CD4-positive, CD25-positive, alpha-beta regulatory T cell (primary cell): ENCODE measurements around the gene VRK3. TPM values are rescaled to one million over a fixed set of nuclear protein-coding genes. Genes with fewer than 3 reads are reported as not detected.
"Not testable (repeated sequence)": the region's sequence is repeated elsewhere in the genome, so short reads cannot be mapped to it uniquely, and the experiment has no call there.

Source experiments
- ATAC-seq, 2 donors: fragments of 150-1000 bp; cut with Tn5 transposase; one replicate each; pipeline ENCODE4 v1.10.0; 2021; ENCODE audit warnings: low read depth in 2 of 2, moderate number of reproducible peaks in 2 of 2, moderate library complexity in 1 of 2
- DNase-seq, 3 donors: peaks; one replicate each; pipeline versions ENCODE4 v3.0.0 to v3.0.0-alpha.2; 2012 to 2022; ENCODE audit warnings: mixed read lengths in 1 of 3
- H3K27ac ChIP-seq: one replicate; pipeline ENCODE4 v1.7.0; 2013; ENCODE audit warnings: mild to moderate bottlenecking, low read length; ENCODE audit not compliant: insufficient read depth, poor library complexity, severe bottlenecking
- H3K27me3 ChIP-seq: one replicate; pipeline ENCODE4 v1.7.0; 2013; ENCODE audit warnings: low read length; ENCODE audit not compliant: control insufficient read depth, insufficient read depth
- H3K36me3 ChIP-seq: one replicate; pipeline ENCODE4 v1.7.0; 2013; ENCODE audit warnings: mild to moderate bottlenecking, low read length, moderate library complexity; ENCODE audit not compliant: control insufficient read depth, insufficient read depth
- H3K4me1 ChIP-seq: 2 replicates; pipeline ENCODE4 v1.7.0; 2013; ENCODE audit warnings: mild to moderate bottlenecking, low read length; ENCODE audit not compliant: insufficient read depth, control insufficient read depth, poor library complexity, severe bottlenecking
- H3K4me3 ChIP-seq: one replicate; pipeline ENCODE4 v1.7.0; 2013; ENCODE audit warnings: low read depth, mild to moderate bottlenecking, low read length, moderate library complexity
- H3K9me3 ChIP-seq, 2 experiments: 1 replicate in 1 of 2; 2 replicates in 1 of 2; pipeline ENCODE4 v1.7.0; 2013; ENCODE audit warnings: low read length in 2 of 2, mild to moderate bottlenecking in 1 of 2, moderate library complexity in 1 of 2; ENCODE audit not compliant: control insufficient read depth in 2 of 2
- H3K27ac Mint-ChIP-seq, 3 donors: one replicate each; pipeline ENCODE4 v1.8.0; 2020 to 2022; ENCODE audit warnings: mild to moderate bottlenecking in 3 of 3, mixed read lengths in 3 of 3, moderate library complexity in 2 of 3
- H3K27me3 Mint-ChIP-seq: one replicate; pipeline ENCODE4 v1.8.0; 2022; ENCODE audit warnings: mild to moderate bottlenecking, mixed read lengths
- H3K36me3 Mint-ChIP-seq: one replicate; pipeline ENCODE4 v1.8.0; 2020; ENCODE audit warnings: mixed read lengths
- H3K4me1 Mint-ChIP-seq, 4 donors: one replicate each; pipeline ENCODE4 v1.8.0; 2020 to 2022; ENCODE audit warnings: mixed read lengths in 4 of 4, mild to moderate bottlenecking in 1 of 4
- H3K4me3 Mint-ChIP-seq, 4 donors: one replicate each; pipeline ENCODE4 v1.8.0; 2020 to 2022; ENCODE audit warnings: mild to moderate bottlenecking in 4 of 4, mixed read lengths in 4 of 4, moderate library complexity in 3 of 4
- H3K9me3 Mint-ChIP-seq, 7 donors: one replicate each; pipeline ENCODE4 v1.8.0; 2020 to 2022; ENCODE audit warnings: mixed read lengths in 7 of 7, mild to moderate bottlenecking in 3 of 7, moderate library complexity in 2 of 7
- polyA plus RNA-seq, 4 donors: library from polyadenylated mRNA; unstranded; fragments of 300-500 nt; fragmentation: Illumina TruSeq; gene quantifications; one replicate each; pipeline ENCODE4 v1.2.3, GENCODE V29; 2021
- total RNA-seq: library from RNA; stranded (reverse); gene quantifications from one replicate; pipeline ENCODE4 v1.2.3, GENCODE V29; 2022

VRK3 gene
- total and polyA plus RNA-seq, 5 donors from 2014 or later, result 87.9 to 99.9 (median 94.4) TPM

DNA sequence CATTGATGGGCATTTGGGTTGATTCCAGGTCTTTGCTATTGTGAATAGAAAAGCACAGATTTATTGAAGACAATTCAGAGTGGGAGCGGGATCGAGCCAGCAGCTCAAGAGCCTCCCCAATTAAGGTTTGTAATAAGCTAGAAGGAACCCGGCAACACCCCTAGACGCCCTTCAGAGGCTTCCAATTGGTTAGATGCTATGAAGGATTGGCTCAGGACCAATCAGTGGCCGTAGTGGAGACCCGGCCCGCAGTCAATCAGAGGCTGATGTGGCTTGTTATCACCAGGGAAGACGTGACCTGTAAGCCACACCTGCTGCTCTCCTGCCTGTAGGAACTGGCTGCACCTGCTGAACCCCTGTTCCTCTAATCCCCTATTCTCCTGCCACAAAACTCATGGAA, 78.8 kb downstream of the VRK3 start:
- Histone ChIP-seq H3K27me3 (no peaks in the 10 kb centered on the region), H3K36me3 (no peaks in the 10 kb centered on the region)

GRCh38 chr19:49944567-49944966, 80.6 kb downstream of the VRK3 start:
- H3K27ac ChIP-seq, H3K27me3 ChIP-seq, H3K4me1 Mint-ChIP-seq, H3K4me3 Mint-ChIP-seq, H3K9me3 ChIP-seq, H3K4me3 ChIP-seq, H3K9me3 Mint-ChIP-seq, H3K36me3 ChIP-seq, H3K27ac Mint-ChIP-seq, ATAC-seq, DNase-seq, H3K4me1 ChIP-seq, H3K36me3 Mint-ChIP-seq: not testable (repeated sequence)
- peaks cover 39% of the 10 kb centered on the region for H3K27me3 Mint-ChIP-seq

More for the DNA sequence above, 78.8 kb downstream of the VRK3 start:
- Mint-ChIP-seq H3K27me3 (peaks cover 39% of the 10 kb centered on the region), H3K36me3 (no peaks in the 10 kb centered on the region), H3K27ac (no peak overlapping the region), H3K9me3 (peaks cover 0 to 2% (median 0%) of the 10 kb centered on the region in 7 donors), H3K4me3 (no peak overlapping the region), H3K4me1 (no peaks in the 10 kb centered on the region)
- H3K4me3 ChIP-seq, result no peak overlapping the region
- H3K4me1 ChIP-seq, result no peaks in the 10 kb centered on the region
- no peaks in the 10 kb centered on the region for H3K9me3 ChIP-seq
- no peak for ATAC-seq
- no peak for DNase-seq
- H3K27ac ChIP-seq, result no peak overlapping the region

- Mint-ChIP-seq H3K27me3 (peaks cover 29% of the 10 kb centered on the region), H3K27ac (no peak overlapping the region), H3K4me1 (peaks cover 0 to 7% (median 2%) of the 10 kb centered on the region in 4 donors), H3K36me3 (no peaks in the 10 kb centered on the region), H3K4me3 (no peak overlapping the region), H3K9me3 (peaks cover 0 to 2% (median 0%) of the 10 kb centered on the region in 7 donors)
- Histone ChIP-seq H3K9me3 (no peaks in the 10 kb centered on the region), H3K36me3 (no peaks in the 10 kb centered on the region), H3K27ac (no peak overlapping the region), H3K27me3 (no peaks in the 10 kb centered on the region), H3K4me1 (peaks cover 8% of the 10 kb centered on the region), H3K4me3 (no peak overlapping the region)
- DNase-seq, result no peak
- no peak for ATAC-seq
Observed at GRCh38 chr19:49940482-49940791, 84.7 kb downstream of the VRK3 start.

DNA sequence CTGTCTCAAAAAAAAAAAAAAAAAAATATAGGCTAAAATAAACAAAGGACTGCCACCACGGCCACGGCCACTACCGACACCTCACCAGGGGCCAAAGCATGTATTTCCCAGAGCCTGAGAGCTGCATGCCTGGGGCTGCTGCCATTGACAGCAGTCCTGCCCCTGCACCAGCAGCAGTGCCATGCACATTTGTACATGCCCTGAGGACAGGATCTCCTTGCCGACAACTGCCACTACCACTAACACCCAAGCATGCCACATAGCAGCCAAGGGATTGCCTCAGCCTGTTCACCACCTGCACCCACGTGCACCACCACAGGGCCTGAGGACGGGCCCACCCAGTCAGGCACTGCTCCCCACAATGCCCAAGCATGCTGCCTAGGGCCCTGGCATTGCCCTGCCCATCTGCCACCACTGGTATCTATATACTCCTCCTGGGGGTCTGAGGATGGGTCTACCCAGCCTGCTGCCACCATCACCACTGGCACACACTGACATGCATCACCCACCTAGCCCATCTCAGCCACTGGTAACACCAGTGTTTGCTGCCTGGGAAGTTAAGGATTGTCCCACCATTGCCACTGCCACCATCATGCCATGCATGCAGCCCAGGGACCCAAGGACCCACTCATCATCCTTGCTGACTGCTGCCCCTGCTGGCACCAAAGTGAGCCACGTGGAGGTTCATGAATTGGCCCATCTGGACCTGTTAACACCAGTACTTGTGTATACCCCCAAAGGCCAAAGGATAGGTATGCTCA, 85.3 kb downstream of the VRK3 start:
- Mint-ChIP-seq H3K9me3 (peaks cover 0 to 2% (median 0%) of the 10 kb centered on the region in 7 donors), H3K4me3 (peak overlapping the region in 1 of 4 donors; percentile 32), H3K27me3 (peaks cover 23% of the 10 kb centered on the region), H3K4me1 (peaks cover 0 to 7% (median 2%) of the 10 kb centered on the region in 4 donors), H3K27ac (no peak overlapping the region), H3K36me3 (no peaks in the 10 kb centered on the region)
- Histone ChIP-seq H3K27me3 (no peaks in the 10 kb centered on the region), H3K27ac (no peak overlapping the region), H3K4me1 (peaks cover 8% of the 10 kb centered on the region), H3K36me3 (no peaks in the 10 kb centered on the region), H3K4me3 (no peak overlapping the region), H3K9me3 (no peaks in the 10 kb centered on the region)
- DNase-seq (no peak), ATAC-seq (no peak)

GRCh38 chr19:49938662-49939061, 86.5 kb downstream of the VRK3 start:
- no peaks in the 10 kb centered on the region for H3K27me3 ChIP-seq
- no peaks in the 10 kb centered on the region for H3K9me3 ChIP-seq
- no peaks in the 10 kb centered on the region for H3K36me3 ChIP-seq
- Mint-ChIP-seq H3K36me3 (no peaks in the 10 kb centered on the region), H3K27ac (no peak overlapping the region), H3K4me3 (no peak overlapping the region), H3K9me3 (peaks cover 0 to 2% (median 0%) of the 10 kb centered on the region in 7 donors), H3K27me3 (peaks cover 14% of the 10 kb centered on the region), H3K4me1 (peaks cover 0 to 9% (median 3%) of the 10 kb centered on the region in 4 donors)
- no peak overlapping the region for H3K27ac ChIP-seq
- no peak overlapping the region for H3K4me3 ChIP-seq
- peaks cover 8% of the 10 kb centered on the region for H3K4me1 ChIP-seq
- no peak for ATAC-seq
- DNase-seq, result no peak

- H3K4me3 ChIP-seq, result no peak overlapping the region
- H3K4me3 Mint-ChIP-seq, result peak overlapping the region in 1 of 4 donors; percentile 16
Observed at GRCh38 chr19:49937750-49938381, 87.3 kb downstream of the VRK3 start.

GRCh38 chr19:49936549-49936948, 88.6 kb downstream of the VRK3 start:
- Mint-ChIP-seq H3K27ac (no peak overlapping the region), H3K4me3 (peak overlapping the region in 1 of 4 donors; percentile 11)
- ATAC-seq, result no peak

More at GRCh38 chr19:49937750-49938381, 87.3 kb downstream of the VRK3 start:
- no peaks in the 10 kb centered on the region for H3K27me3 ChIP-seq
- no peak overlapping the region for H3K27ac ChIP-seq
- no peaks in the 10 kb centered on the region for H3K36me3 ChIP-seq
- no peaks in the 10 kb centered on the region for H3K36me3 Mint-ChIP-seq
- H3K9me3 Mint-ChIP-seq, result peaks cover 0 to under 1% (median 0%) of the 10 kb centered on the region in 7 donors
- no peaks in the 10 kb centered on the region for H3K9me3 ChIP-seq
- H3K4me1 ChIP-seq, result peaks cover 16% of the 10 kb centered on the region
- peaks cover 6% of the 10 kb centered on the region for H3K27me3 Mint-ChIP-seq
- no peak overlapping the region for H3K27ac Mint-ChIP-seq
- H3K4me1 Mint-ChIP-seq, result peaks cover 0 to 17% (median 9%) of the 10 kb centered on the region in 4 donors
- ATAC-seq (peak in 1 of 2 donors; percentile 57), DNase-seq (peak; percentile 67 to 74 (median 67))

More at GRCh38 chr19:49936549-49936948, 88.6 kb downstream of the VRK3 start:
- DNase-seq, result no peak
- H3K27me3 ChIP-seq, result no peaks in the 10 kb centered on the region
- no peak overlapping the region for H3K27ac ChIP-seq
- H3K36me3 Mint-ChIP-seq, result no peaks in the 10 kb centered on the region
- H3K4me1 ChIP-seq, result peaks cover 23% of the 10 kb centered on the region
- no peak overlapping the region for H3K4me3 ChIP-seq
- H3K4me1 Mint-ChIP-seq, result peaks cover 6 to 29% (median 16%) of the 10 kb centered on the region in 4 donors
- no peaks in the 10 kb centered on the region for H3K9me3 ChIP-seq
- no peaks in the 10 kb centered on the region for H3K27me3 Mint-ChIP-seq
- no peaks in the 10 kb centered on the region for H3K9me3 Mint-ChIP-seq
- no peaks in the 10 kb centered on the region for H3K36me3 ChIP-seq
